HepG2 (cell line): Measurements from ENCODE around the gene DDX39B. TPM values are rescaled to one million over a fixed set of nuclear protein-coding genes. Genes with fewer than 3 reads are reported as not detected.

Experiments used
- AGO2 ChIP-seq: fragments of 200-400 bp; formaldehyde crosslinking; optimal IDR thresholded peaks from 2 replicates; pipeline ENCODE3; 2017; ENCODE audit warnings: mild to moderate bottlenecking, low read depth, low read length, moderate library complexity
- BCLAF1 ChIP-seq: fragments of 450-650 bp; IDR thresholded peaks from 2 replicates; pipeline ENCODE4 v1.6.1; 2017; ENCODE audit warnings: mild to moderate bottlenecking
- DPF2 ChIP-seq: sonication (generic); formaldehyde crosslinking; IDR thresholded peaks from 2 replicates; pipeline ENCODE4 v1.4.0; 2020; ENCODE audit warnings: mild to moderate bottlenecking, low read depth, missing genetic modification reagents, borderline replicate concordance
- EZH2 ChIP-seq: conservative IDR thresholded peaks from 2 replicates; pipeline ENCODE4 v1.6.1; 2012; ENCODE audit warnings: mild to moderate bottlenecking, low read depth, low read length, moderate library complexity
- JUND ChIP-seq: sonication (generic); formaldehyde crosslinking; IDR thresholded peaks from 2 replicates; pipeline ENCODE4 v1.8.0; 2022; ENCODE audit warnings: mild to moderate bottlenecking, missing genetic modification reagents
- MED1 ChIP-seq: sonication (generic); formaldehyde crosslinking; IDR thresholded peaks from 2 replicates; pipeline ENCODE4 v1.4.0; 2020; ENCODE audit warnings: missing genetic modification reagents
- RARA ChIP-seq: IDR thresholded peaks from 2 replicates; pipeline ENCODE4 v1.6.1; 2016; ENCODE audit warnings: missing genetic modification reagents, missing compliant biosample characterization
- REST ChIP-seq, 2 experiments: IDR thresholded peaks; 2 replicates each; pipeline ENCODE4 v1.6.1; 2011 to 2012; ENCODE audit warnings: low read length in 2 of 2, borderline replicate concordance in 1 of 2, low read depth in 1 of 2, mild to moderate bottlenecking in 1 of 2, moderate library complexity in 1 of 2
- RFX3 ChIP-seq: IDR thresholded peaks from 2 replicates; pipeline ENCODE4 v1.6.1; 2016; ENCODE audit warnings: missing biosample characterization, missing genetic modification reagents
- RNF219 ChIP-seq: sonication (generic); formaldehyde crosslinking; IDR thresholded peaks from 2 replicates; pipeline ENCODE4 v1.5.0; 2020; ENCODE audit warnings: mild to moderate bottlenecking, missing genetic modification reagents
- SOX5 ChIP-seq: IDR thresholded peaks from 2 replicates; pipeline ENCODE4 v1.6.1; 2016; ENCODE audit warnings: borderline replicate concordance
- ZKSCAN8 ChIP-seq: IDR thresholded peaks from 2 replicates; pipeline ENCODE4 v1.6.1; 2016; ENCODE audit warnings: borderline replicate concordance, missing genetic modification reagents, missing compliant biosample characterization
- ZNF343 ChIP-seq: sonication (generic); formaldehyde crosslinking; IDR thresholded peaks from 2 replicates; pipeline ENCODE4 v1.4.0; 2020; ENCODE audit warnings: mild to moderate bottlenecking, missing genetic modification reagents
- ZNF512 ChIP-seq: sonication (generic); formaldehyde crosslinking; IDR thresholded peaks from 2 replicates; pipeline ENCODE4 v1.4.0; 2020; ENCODE audit warnings: mild to moderate bottlenecking, missing genetic modification reagents
- ZNF768 ChIP-seq: sonication (generic); formaldehyde crosslinking; IDR thresholded peaks from 2 replicates; pipeline ENCODE4 v1.4.0; 2020; ENCODE audit warnings: missing genetic modification reagents
- ZNF776 ChIP-seq: sonication (generic); formaldehyde crosslinking; IDR thresholded peaks from 2 replicates; pipeline ENCODE4 v1.4.0; 2020; ENCODE audit warnings: mild to moderate bottlenecking, missing genetic modification reagents
- ZNF850 ChIP-seq: sonication (generic); formaldehyde crosslinking; conservative IDR thresholded peaks from 2 replicates; pipeline ENCODE4 v1.9.0; 2021; ENCODE audit warnings: mild to moderate bottlenecking, missing genetic modification reagents
- polyA plus RNA-seq, 8 experiments: library from polyadenylated mRNA; depleted of rRNA in 3 of 8; stranded (reverse) in 7 of 8; unstranded in 1 of 8; fragments of >200 nt; fragmentation: Illumina TruSeq in 4 of 8; extraction: Trizol in 4 of 8; gene quantifications; 2 replicates each; pipeline versions ENCODE4 v1.2.1 to v1.2.3, GENCODE V29; 2011 to 2016; ENCODE audit warnings: low read depth in 4 of 8, missing spikeins in 1 of 8, mixed read lengths in 1 of 8; ENCODE audit not compliant: insufficient read depth in 1 of 8
- total RNA-seq, 5 experiments: library from RNA; depleted of rRNA; stranded (reverse); fragments of >200 nt; fragmentation: Illumina TruSeq; extraction: Trizol; gene quantifications; 2 replicates each; pipeline ENCODE4 v1.2.3, GENCODE V29; 2016; ENCODE audit warnings: low read depth in 1 of 5

Gene DDX39B
- total and polyA plus RNA-seq, 2 of the 13 experiments (the other 11 are each of a cell fraction or from before 2014, with no cell fraction given) = 570 to 678 TPM

GRCh38 chr6:31547727-31548543, 6.1 kb upstream of the DDX39B start (continued):
- TF ChIP-seq ZNF850 (0 out of 2 replicates have a peak, but pooled peaks have one; percentile 55), DPF2 (CRISPR knock-in tag) (no peak), SOX5 (no peak), EZH2 (no peak), ZNF776 (CRISPR knock-in tag) (no peak), REST (IDR thresholded peaks at IDR 0.05; ENCODE audit: borderline replicate concordance in 1 of 2, low read depth in 1 of 2, low read length in 2 of 2) (no peak), RFX3 (CRISPR knock-in tag) (no peak), ZKSCAN8 (CRISPR knock-in tag) (no peak), AGO2 (peak; percentile 70), RARA (CRISPR knock-in tag) (0 out of 2 replicates have a peak, but pooled peaks have one; percentile 2), ZNF343 (CRISPR knock-in tag) (no peak), JUND (CRISPR knock-in tag) (no peak), ZNF512 (CRISPR knock-in tag) (peak; percentile 73; the same call in 1 of the 2 replicates), RNF219 (CRISPR knock-in tag) (no peak), BCLAF1 (no peak), MED1 (CRISPR knock-in tag) (no peak), ZNF768 (CRISPR knock-in tag) (peak; percentile 72; the same call in 1 of the 2 replicates)
